WTC11 (cell line): ENCODE data around the gene NET1.

ENCODE experiments used
- AR ChIP-seq: fragments of 250-450 bp; sonication (Bioruptor Pico); IDR thresholded peaks from 2 replicates; pipeline ENCODE4 v1.9.0; 2021; ENCODE audit warnings: mild to moderate bottlenecking
- ATF2 ChIP-seq: sonication (generic); formaldehyde crosslinking; IDR thresholded peaks from 2 replicates; pipeline ENCODE4 v1.8.1; 2022; ENCODE audit warnings: low read depth, missing genetic modification reagents, borderline replicate concordance
- CTCF ChIP-seq: fragments of 200-600 bp; IDR thresholded peaks from 2 replicates; pipeline ENCODE4 v1.8.0; 2022; ENCODE audit warnings: antibody characterized with exemption
- E2F4 ChIP-seq: sonication (generic); formaldehyde crosslinking; IDR thresholded peaks from 2 replicates; pipeline ENCODE4 v1.8.1; 2022; ENCODE audit warnings: low read depth, mild to moderate bottlenecking, moderate library complexity, missing genetic modification reagents, borderline replicate concordance
- GABPB1 ChIP-seq: sonication (generic); formaldehyde crosslinking; IDR thresholded peaks from 2 replicates; pipeline ENCODE4 v1.8.1; 2023; ENCODE audit warnings: mild to moderate bottlenecking, missing genetic modification reagents
- MAX ChIP-seq: sonication (generic); formaldehyde crosslinking; IDR thresholded peaks from 2 replicates; pipeline ENCODE4 v1.8.0; 2022; ENCODE audit warnings: mild to moderate bottlenecking, missing genetic modification reagents
- STAT6 ChIP-seq: sonication (generic); formaldehyde crosslinking; conservative IDR thresholded peaks from 2 replicates; pipeline ENCODE4 v1.8.1; 2023; ENCODE audit warnings: mild to moderate bottlenecking, low read depth, missing genetic modification reagents, moderate library complexity
- TEAD4 ChIP-seq: sonication (generic); formaldehyde crosslinking; IDR thresholded peaks from 2 replicates; pipeline ENCODE4 v1.8.0; 2022; ENCODE audit warnings: mild to moderate bottlenecking, missing genetic modification reagents
- USF2 ChIP-seq: sonication (generic); formaldehyde crosslinking; IDR thresholded peaks from 2 replicates; pipeline ENCODE4 v1.8.1; 2023; ENCODE audit warnings: mild to moderate bottlenecking, missing genetic modification reagents, moderate library complexity
- ZNF512 ChIP-seq: sonication (generic); formaldehyde crosslinking; IDR thresholded peaks from 2 replicates; pipeline ENCODE4 v1.8.1; 2022; ENCODE audit warnings: missing genetic modification reagents, borderline replicate concordance

- TF ChIP-seq GABPB1 (CRISPR knock-in tag) (no peak), CTCF (no peak), USF2 (no peak), ATF2 (no peak), ZNF512 (CRISPR knock-in tag) (no peak), STAT6 (no peak), E2F4 (no peak), MAX (CRISPR knock-in tag) (no peak), AR (CRISPR knock-in tag) (no peak), TEAD4 (no peak)
These were observed 28.7 kb downstream of the NET1 start for GRCh38 chr10:5441106-5441505.
